Esophagus muscularis mucosa (tissue), 4 donors: ENCODE data around the gene IFT122. TPM values are rescaled to one million over a fixed set of nuclear protein-coding genes. Genes with fewer than 3 reads are reported as not detected.
"Not testable (repeated sequence)": the region's sequence is repeated elsewhere in the genome, so short reads cannot be mapped to it uniquely, and the experiment has no call there.

Source experiments
- DNase-seq: peaks from one replicate; pipeline ENCODE4 v3.0.0-alpha.2; 2017; ENCODE audit errors: extremely low spot score
- H3K27ac ChIP-seq, 4 donors: fragments of 200-600 bp; sonication (generic); replicated peaks in 1 of 4; 1 replicate in 3 of 4; 2 replicates in 1 of 4; pipeline ENCODE4 v1.5.1; 2016 to 2019; ENCODE audit warnings: mild to moderate bottlenecking in 1 of 4
- H3K27me3 ChIP-seq, 4 donors: fragments of 200-600 bp; sonication (generic); one replicate each; pipeline versions ENCODE4 v1.5.1 to v1.6.0; 2016 to 2019
- H3K36me3 ChIP-seq, 4 donors: fragments of 200-600 bp; sonication (generic); one replicate each; pipeline ENCODE4 v1.5.1; 2016 to 2019
- H3K4me1 ChIP-seq, 4 donors: fragments of 200-600 bp; sonication (generic); one replicate each; pipeline ENCODE4 v1.5.1; 2016 to 2019
- H3K4me3 ChIP-seq, 4 donors: fragments of 200-600 bp; sonication (generic); 1 replicate in 2 of 4; 2 replicates in 2 of 4; pipeline ENCODE4 v1.5.1; 2016 to 2019; ENCODE audit warnings: mild to moderate bottlenecking in 4 of 4, moderate library complexity in 1 of 4
- H3K9me3 ChIP-seq, 4 donors: fragments of 200-600 bp; sonication (generic); 1 replicate in 3 of 4; 2 replicates in 1 of 4; pipeline ENCODE4 v1.5.1; 2016 to 2019
- CTCF ChIP-seq, 3 experiments: fragments of 200-600 bp in 2 of 3; fragments of 450-650 bp in 1 of 3; sonication (generic) in 2 of 3; IDR thresholded peaks; one replicate each; pipeline ENCODE4 v1.5.1; 2017 to 2019; ENCODE audit warnings: antibody characterized with exemption in 3 of 3, mild to moderate bottlenecking in 2 of 3, moderate library complexity in 1 of 3
- EP300 ChIP-seq: sonication (generic); formaldehyde crosslinking; IDR thresholded peaks from one replicate; pipeline ENCODE4 v1.6.1; 2017; ENCODE audit warnings: antibody characterized with exemption
- POLR2A ChIP-seq: fragments of 450-650 bp; IDR thresholded peaks from one replicate; pipeline ENCODE4 v1.6.1; 2017; ENCODE audit warnings: antibody characterized with exemption, moderate library complexity, mild to moderate bottlenecking, low read depth
- POLR2AphosphoS5 ChIP-seq, 2 donors: sonication (generic); formaldehyde crosslinking; IDR thresholded peaks; one replicate each; pipeline ENCODE4 v1.6.1; 2017; ENCODE audit warnings: antibody characterized with exemption in 2 of 2
- WGBS: methylation state at CpG from one replicate; pipeline ENCODE4 v1.1.5; 2018; 5-methylcytosine and 5-hydroxymethylcytosine counted together
- intact Hi-C: fragments of 100-400 bp; cut with DNase I; formaldehyde crosslinking; loops from one replicate; pipeline ENCODE4 v1.15.1; 2023
- total RNA-seq, 4 donors: library from RNA; depleted of rRNA; stranded (reverse); fragments of >200 nt; gene quantifications; one replicate each; pipeline versions ENCODE4 v1.1.0 to v1.2.1, GENCODE V29; 2016

The IFT122 gene
- 10 to 100 TPM; 19.5 to 32.8 (median 21.9) TPM for total RNA-seq

- TF ChIP-seq POLR2A (peak; percentile 83), POLR2AphosphoS5 (IDR thresholded peaks at IDR 0.05) (peak; percentile 90 to 93), EP300 (no peak), CTCF (IDR thresholded peaks at IDR 0.05) (no peak)
- under 1% methylated on average over 24 of the region's 75 CpGs for WGBS
- Histone ChIP-seq H3K9me3 (no peaks in the 10 kb centered on the region), H3K27me3 (no peaks in the 10 kb centered on the region), H3K4me3 (peak within 1 kb of the TSS; percentile 77 to 93 (median 87)), H3K4me1 (peaks cover 44 to 80% (median 71%) of the 10 kb centered on the region in 4 donors), H3K36me3 (peaks cover 6 to 30% (median 22%) of the 10 kb centered on the region in 4 donors), H3K27ac (peak within 1 kb of the TSS; percentile 84 to 91 (median 88))
- intact Hi-C loops: no loop called here
- DNase-seq: peak; percentile 100
Observed at GRCh38 chr3:129439817-129440617, at the start of gene IFT122, which contains the start of gene MBD4. Gene IFT122 (plus strand): TSS chr3:129440224. CDS start chr3:129440331, 107 bp downstream. Gene MBD4 (minus strand): TSS chr3:129439948. CDS start chr3:129439833, 115 bp downstream.

GRCh38 chr3:129391583-129391982 is 48.4 kb upstream of the IFT122 start:
- 93% methylated on average over 4 of the region's 4 CpGs for WGBS
- intact Hi-C loops: not testable (repeated sequence)

GRCh38 chr3:129392106-129392887 is 47.7 kb upstream of the IFT122 start:
- peaks cover 30 to 91% (median 67%) of the 10 kb centered on the region in 4 donors for H3K36me3 ChIP-seq
- H3K27ac ChIP-seq, H3K9me3 ChIP-seq, intact Hi-C loops, DNase-seq, H3K27me3 ChIP-seq, H3K4me3 ChIP-seq: not testable (repeated sequence)
- 89% methylated on average over 8 of the region's 8 CpGs for WGBS
- H3K4me1 ChIP-seq: peaks cover 22 to 35% (median 29%) of the 10 kb centered on the region in 4 donors

More at GRCh38 chr3:129391583-129391982, 48.4 kb upstream of the IFT122 start:
- not testable (repeated sequence) for DNase-seq, H3K4me3 ChIP-seq, H3K27ac ChIP-seq, H3K9me3 ChIP-seq, H3K27me3 ChIP-seq
- Histone ChIP-seq H3K36me3 (peaks cover 35 to 91% (median 67%) of the 10 kb centered on the region in 4 donors), H3K4me1 (peaks cover 17 to 28% (median 26%) of the 10 kb centered on the region in 4 donors)

- intact Hi-C loops: no loop called here
- peaks cover 28 to 45% (median 38%) of the 10 kb centered on the region in 4 donors for H3K4me1 ChIP-seq
- no peak for TF ChIP-seq CTCF (IDR thresholded peaks at IDR 0.05)
- no peak for TF ChIP-seq POLR2A
- no peak for TF ChIP-seq POLR2AphosphoS5 (IDR thresholded peaks at IDR 0.05)
- no peak for TF ChIP-seq EP300
- no peaks in the 10 kb centered on the region for H3K27me3 ChIP-seq
- WGBS: 71% methylated on average over 6 of the region's 6 CpGs
- H3K36me3 ChIP-seq: peaks cover 20 to 83% (median 58%) of the 10 kb centered on the region in 4 donors
- no peaks in the 10 kb centered on the region for H3K9me3 ChIP-seq
- H3K4me3 ChIP-seq: no peak overlapping the region
- DNase-seq: no peak
- peak overlapping the region in 2 of 4 donors; percentile 15 to 27 for H3K27ac ChIP-seq
Observed at GRCh38 chr3:129393271-129393670, 46.8 kb upstream of the IFT122 start.

GRCh38 chr3:129393760-129394564 is 46.1 kb upstream of the IFT122 start:
- WGBS: no CpG with 5 or more reads among the region's 17 CpGs
- intact Hi-C loops, H3K27me3 ChIP-seq, H3K4me3 ChIP-seq, DNase-seq, H3K9me3 ChIP-seq: not testable (repeated sequence)
- H3K27ac ChIP-seq: peak overlapping the region in 2 of 4 donors; percentile 15 to 27
- peaks cover 16 to 77% (median 55%) of the 10 kb centered on the region in 4 donors for H3K36me3 ChIP-seq
- peaks cover 33 to 50% (median 41%) of the 10 kb centered on the region in 4 donors for H3K4me1 ChIP-seq
